ENCODE measurements around the gene XAB2.

The XAB2 gene

DNA sequence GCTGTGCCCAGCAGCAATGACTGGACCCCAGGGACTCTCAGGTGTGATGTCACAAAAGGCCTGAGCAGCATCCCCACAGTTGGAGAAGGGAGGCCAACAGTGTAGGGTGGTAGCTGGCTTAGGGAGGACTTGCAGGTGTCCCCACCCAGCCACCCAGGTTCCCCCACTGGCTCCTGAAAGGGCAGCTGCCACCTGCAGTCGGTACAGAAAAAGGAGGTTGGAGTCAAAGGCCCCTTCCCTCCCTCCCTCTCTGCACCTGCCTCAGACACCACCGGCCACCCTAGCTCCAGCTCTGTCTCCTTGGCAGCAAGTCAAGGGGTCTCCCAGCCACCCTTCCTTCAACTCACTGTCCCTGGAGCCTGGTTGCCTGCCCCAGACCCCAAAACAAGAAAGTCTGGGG is 4.4 kb upstream of the XAB2 start, which contains the start of gene PCP2:
TSS of gene PCP2 (minus strand) at position 22 of the 400 bp plus-strand sequence. CDS start 262 bp downstream, outside the sequence.
- DNase-seq (ENCODE audit: low spot score), result no peak

GRCh38 chr19:7632340-7633203 is 3.2 kb upstream of the XAB2 start:
- DNase-seq (ENCODE audit: low spot score), result no peak

DNA sequence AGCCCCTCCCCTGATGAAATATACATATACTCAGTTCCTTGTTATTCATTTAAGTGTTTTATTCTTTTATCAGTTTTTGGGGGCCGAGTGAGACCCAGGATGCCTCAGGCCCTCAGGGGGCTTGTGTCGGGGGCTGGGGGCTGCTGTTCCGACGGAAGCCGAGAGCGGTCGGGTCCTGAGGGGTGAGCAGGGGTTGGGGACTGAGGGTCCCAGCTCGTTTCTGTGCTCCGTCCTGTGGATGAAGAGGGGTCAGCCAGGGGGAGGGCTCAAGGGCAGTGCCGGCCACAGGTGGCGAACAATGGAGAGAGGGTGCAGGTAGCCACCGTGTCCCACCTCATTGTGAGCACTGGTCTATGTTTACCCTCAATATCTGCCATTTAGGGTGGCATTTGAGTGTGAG is 2.2 kb upstream of the XAB2 start:
- DNase-seq (ENCODE audit: low spot score), result no peak

GRCh38 chr19:7628589-7629311 is 595 bp downstream of the XAB2 start:
- no peak for DNase-seq (ENCODE audit: low spot score)

GRCh38 chr19:7627166-7627565 is 2.2 kb downstream of the XAB2 start:
- DNase-seq (ENCODE audit: low spot score), result no peak

DNA sequence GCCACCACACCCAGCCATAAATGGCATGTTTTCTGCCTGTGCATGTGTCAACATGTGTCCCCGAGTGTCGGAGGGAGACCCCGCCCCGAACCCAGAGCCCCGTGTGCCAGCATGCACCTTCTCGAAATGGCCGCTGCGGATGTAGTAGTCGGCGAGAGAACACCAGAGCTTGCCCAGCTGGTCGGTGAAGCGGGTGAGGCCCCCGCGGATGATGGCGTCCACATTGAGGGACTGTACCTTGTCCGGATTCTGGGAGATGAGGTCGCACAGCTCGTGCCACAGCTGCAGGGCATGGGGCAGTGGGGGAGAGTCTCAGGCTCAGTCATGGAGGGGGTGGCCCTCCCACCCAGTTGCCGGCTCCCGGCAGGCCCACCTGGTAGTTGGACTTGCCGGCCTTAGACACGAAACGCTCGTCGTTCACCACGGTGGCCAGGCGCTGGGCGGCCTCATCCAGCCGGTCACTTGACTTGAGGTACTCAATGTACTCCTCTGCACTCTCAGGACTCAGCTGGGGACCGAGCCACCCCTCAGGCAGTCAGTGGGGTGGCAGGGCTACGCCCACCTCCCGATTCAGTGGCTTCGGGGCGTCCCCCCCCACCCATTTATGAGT is 3.5 kb downstream of the XAB2 start:
- no peak for DNase-seq (ENCODE audit: low spot score)

GRCh38 chr19:7624810-7625209 is 4.5 kb downstream of the XAB2 start:
- DNase-seq (ENCODE audit: low spot score), result no peak

DNA sequence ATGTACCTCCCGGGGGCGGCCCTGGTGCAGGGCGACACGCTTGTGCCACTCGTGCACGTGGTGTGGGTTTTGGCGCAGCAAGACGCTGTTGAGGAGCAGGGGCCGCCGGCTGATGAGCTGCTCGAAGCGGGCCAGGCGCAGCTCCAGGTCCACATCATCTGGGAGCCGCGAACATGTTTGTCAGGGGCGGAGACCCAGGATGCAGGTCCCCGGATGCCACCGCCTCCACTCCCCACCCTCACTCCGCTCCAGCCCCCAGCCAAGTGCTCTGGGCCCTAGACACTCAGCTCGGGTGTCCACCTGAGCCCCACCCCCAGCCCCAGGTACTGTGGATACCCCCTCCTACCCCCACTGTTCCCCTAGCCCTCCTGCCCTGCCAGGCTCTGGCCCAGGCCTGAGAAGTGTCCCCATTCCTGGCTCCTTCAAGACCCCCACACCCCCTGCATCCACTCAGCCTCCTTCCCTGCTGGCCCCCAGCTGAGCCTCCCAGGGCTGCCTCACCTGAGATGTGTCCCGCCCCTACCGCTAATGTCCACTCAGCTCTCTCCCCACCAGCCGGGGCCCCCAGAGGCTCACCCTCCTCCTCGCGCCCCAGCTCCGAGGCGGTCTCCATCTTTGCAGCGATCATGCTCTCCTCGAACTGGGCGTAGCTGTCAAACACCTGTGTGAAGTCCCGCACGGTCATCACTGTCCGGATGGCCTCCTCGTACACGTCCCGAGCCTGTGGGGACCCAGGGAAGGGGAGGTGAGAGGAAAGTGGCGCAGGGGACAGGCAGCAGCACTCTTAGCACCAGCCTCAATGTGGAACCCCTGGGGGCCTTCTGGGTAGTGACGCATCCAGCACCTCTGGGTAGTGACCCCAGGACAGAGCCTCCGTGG is 5.4 kb downstream of the XAB2 start:
- no peak for DNase-seq (ENCODE audit: low spot score)

DNA sequence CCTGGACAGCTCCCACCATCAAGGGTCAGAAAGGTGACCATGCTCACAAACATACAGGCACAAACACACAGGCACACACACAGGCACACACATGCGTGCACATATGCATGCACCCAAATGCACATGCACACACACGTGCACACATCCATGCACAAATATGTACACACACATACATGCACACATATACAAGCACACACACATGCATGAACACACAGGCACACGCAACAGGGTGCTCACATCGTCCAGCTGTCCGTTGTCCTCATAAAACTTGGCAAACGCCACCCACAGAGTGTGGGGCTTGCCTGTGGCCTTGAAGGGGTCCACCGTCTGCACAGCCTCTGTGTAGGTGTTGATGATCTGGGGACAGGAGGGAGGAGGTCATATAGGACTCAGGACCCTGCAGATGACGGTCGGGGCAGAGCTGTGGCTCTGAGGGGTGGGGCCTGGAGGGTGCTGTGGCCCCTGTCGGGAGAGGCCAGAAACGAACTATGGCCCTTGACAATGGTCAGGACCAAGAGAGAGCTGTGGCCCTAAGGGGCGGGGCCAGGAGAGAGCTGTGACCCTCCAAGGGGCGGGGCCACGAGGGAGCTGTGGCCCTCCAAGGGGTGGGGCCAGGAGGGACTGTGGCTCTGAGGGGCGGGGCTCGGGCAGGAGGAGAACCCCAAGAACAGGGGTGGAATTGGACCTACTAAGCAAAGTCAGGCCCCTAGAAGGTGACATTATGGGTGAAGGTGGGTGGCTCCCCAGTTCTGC is 6.2 kb downstream of the XAB2 start:
- no peak for DNase-seq (ENCODE audit: low spot score)

- DNase-seq (ENCODE audit: low spot score), result no peak
Measured at GRCh38 chr19:7620442-7621412, 8.6 kb downstream of the XAB2 start.

DNA sequence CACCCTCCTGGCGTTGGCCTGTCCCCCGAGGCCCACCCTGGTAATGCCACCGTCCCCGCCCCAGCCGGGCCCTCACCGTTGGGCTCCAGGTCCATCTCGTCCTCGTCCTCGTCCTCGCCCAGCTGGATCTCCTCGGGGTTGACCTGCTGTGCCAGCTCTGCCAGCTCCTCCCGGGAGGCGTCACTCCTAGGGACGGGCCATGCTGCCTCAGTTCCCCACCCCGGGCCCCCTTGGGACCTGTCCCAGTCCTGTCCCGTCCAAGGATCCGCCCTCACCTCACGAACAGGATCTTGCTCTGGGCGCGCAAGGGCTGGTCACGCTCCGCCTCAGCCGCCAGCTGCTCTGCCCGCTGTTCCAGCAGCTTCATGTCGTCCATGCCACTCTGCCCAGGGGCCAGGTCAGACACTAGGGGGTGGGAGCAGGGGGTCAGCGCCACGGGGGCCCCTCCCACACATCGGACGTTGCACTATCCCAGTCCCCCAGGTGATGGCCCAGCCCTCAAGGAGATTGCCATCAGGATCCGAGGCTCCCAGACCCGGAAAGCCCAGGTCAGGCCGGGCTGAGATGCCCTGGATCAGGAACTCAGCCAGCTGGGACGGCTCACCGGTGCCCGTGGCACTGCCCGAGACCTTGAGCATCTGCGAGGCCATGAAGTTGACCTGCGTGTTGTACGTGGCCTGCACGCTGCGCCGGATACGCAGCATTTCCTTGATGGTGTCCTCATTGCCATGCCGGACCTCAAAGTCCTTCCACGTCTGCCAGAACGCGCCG is 9.5 kb downstream of the XAB2 start:
- no peak for DNase-seq (ENCODE audit: low spot score)

- peak; percentile 33 for DNase-seq (ENCODE audit: low spot score)
Measured at GRCh38 chr19:7618771-7619510, 10.4 kb downstream of the XAB2 start.

GRCh38 chr19:7618348-7618747 is 11.0 kb downstream of the XAB2 start:
- peak; percentile 35 for DNase-seq (ENCODE audit: low spot score)

GRCh38 chr19:7617735-7618134 is 11.6 kb downstream of the XAB2 start:
- DNase-seq (ENCODE audit: low spot score), result no peak

GRCh38 chr19:7617172-7617571 is 12.2 kb downstream of the XAB2 start:
- DNase-seq (ENCODE audit: low spot score), result no peak

GRCh38 chr19:7614859-7615741 is 14.2 kb downstream of the XAB2 start:
- no peak for DNase-seq (ENCODE audit: low spot score)
